Activated CD4-positive, alpha-beta T cell treated with anti-CD3 and anti-CD28 coated beads, Interleukin-2, amount 10 ng/mL, durations not matched to agents 24 days and 14 days (primary cell): ENCODE data around the gene METTL18. TPM values are rescaled to one million over a fixed set of nuclear protein-coding genes. Genes with fewer than 3 reads are reported as not detected.
"Not testable (repeated sequence)": the region's sequence is repeated elsewhere in the genome, so short reads cannot be mapped to it uniquely, and the experiment has no call there.

Experiments
- DNase-seq: peaks from one replicate; pipeline ENCODE4 v3.0.0; 2022
- H3K27ac Mint-ChIP-seq: one replicate; pipeline ENCODE4 v1.8.0; 2022; ENCODE audit warnings: mild to moderate bottlenecking, mixed read lengths
- H3K27me3 Mint-ChIP-seq: one replicate; pipeline ENCODE4 v1.8.0; 2022; ENCODE audit warnings: mixed read lengths
- H3K36me3 Mint-ChIP-seq: one replicate; pipeline ENCODE4 v1.8.0; 2022; ENCODE audit warnings: low read depth, mild to moderate bottlenecking, mixed read lengths
- H3K4me1 Mint-ChIP-seq: one replicate; pipeline ENCODE4 v1.8.0; 2021; ENCODE audit warnings: mixed read lengths
- H3K4me3 Mint-ChIP-seq: one replicate; pipeline ENCODE4 v1.8.0; 2022; ENCODE audit warnings: mild to moderate bottlenecking, moderate library complexity, mixed read lengths
- H3K9me3 Mint-ChIP-seq: one replicate; pipeline ENCODE4 v1.8.0; 2021; ENCODE audit warnings: mixed read lengths
- intact Hi-C: fragments of 100-400 bp; cut with micrococcal nuclease; formaldehyde crosslinking; loops from one replicate; pipeline ENCODE4 v1.15.1; 2023
- total RNA-seq: library from RNA; stranded (reverse); gene quantifications from 2 replicates; pipeline ENCODE4 v1.2.3, GENCODE V29; 2022

Gene METTL18
- 9.3 and 10.3 TPM in 2 replicates for total RNA-seq

DNA sequence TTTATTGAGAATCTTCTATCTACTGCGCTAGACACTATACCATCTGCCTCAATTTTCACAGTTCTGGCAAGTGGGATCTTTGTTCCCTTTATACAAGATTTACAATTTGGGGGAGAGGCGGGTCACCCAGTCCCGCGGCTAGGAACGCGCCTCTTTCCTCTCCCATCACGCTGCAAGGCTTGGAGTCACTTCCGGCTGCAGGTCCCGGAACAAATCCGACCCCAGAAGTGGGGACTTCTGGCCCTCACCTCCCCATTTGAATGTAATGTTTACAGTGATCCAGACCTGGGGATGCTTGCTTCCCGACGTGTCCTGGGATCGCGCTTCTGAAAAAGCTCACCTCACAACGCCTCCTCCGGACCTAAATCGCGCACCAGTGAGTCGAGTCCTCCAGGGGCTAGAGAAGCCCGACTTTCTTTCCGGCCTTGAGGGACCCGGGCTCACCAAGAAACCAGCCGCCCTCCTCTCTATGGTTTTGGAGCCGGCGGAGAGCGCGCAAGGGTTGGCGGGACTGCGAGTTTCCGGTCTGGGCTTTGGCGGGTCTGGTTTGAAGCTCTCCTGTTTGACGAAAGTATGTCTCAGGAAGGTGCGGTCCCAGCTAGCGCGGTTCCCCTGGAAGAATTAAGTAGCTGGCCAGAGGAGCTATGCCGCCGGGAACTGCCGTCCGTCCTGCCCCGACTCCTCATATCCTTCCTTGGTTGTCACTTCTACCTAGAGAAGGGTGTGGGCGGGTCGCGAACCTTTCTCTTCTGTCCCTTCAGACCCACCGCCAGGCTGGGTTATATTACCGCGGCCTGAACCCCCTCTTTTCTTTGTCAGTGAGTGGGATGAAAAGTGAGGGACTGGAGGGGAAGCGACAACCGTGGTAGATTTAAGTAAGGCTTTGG, at the start of gene METTL18:
METTL18 (minus strand) TSS at position 378 of the 887 bp plus-strand sequence. CDS start 1,212 bp downstream, outside the sequence.
- peak; percentile 98 for DNase-seq
- Mint-ChIP-seq H3K4me1 (peaks cover 45% of the 10 kb centered on the region), H3K9me3 (no peaks in the 10 kb centered on the region), H3K4me3 (peak within 1 kb of the TSS; percentile 99), H3K36me3 (peaks cover 39% of the 10 kb centered on the region), H3K27ac (peak within 1 kb of the TSS; percentile 97), H3K27me3 (no peaks in the 10 kb centered on the region)
- intact Hi-C loops: loop anchor here (1.0 to 2.0 kb wide), 8 partner anchors 84 to 426 kb away; partner anchors contain the start of genes BLZF1, F5, KIFAP3 and SELL

DNA sequence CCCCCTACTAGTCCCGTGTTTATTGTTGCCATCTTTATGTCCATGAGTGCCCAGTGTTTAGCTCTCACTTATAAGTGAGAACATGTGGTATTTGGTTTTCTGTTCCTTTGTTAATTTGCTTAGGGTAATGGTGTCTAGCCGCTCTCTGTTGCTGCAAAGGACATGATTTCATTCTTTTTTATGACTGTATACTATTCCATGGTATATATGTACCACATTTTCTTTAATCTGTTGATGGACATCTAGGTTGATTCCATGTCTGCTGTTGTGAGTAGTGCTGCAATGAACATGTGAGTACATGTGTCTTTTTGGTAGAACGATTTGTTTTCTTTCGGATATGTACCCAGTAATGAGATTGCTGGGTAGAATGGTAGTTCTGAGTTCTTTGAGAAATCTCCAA, 44.2 kb upstream of the METTL18 start:
- intact Hi-C loops: no loop called here
- Mint-ChIP-seq H3K4me1 (peaks cover 3% of the 10 kb centered on the region), H3K27ac (no peak overlapping the region), H3K27me3 (no peaks in the 10 kb centered on the region), H3K9me3 (peaks cover 19% of the 10 kb centered on the region), H3K36me3 (peaks cover 60% of the 10 kb centered on the region), H3K4me3 (no peak overlapping the region)
- DNase-seq: no peak

DNA sequence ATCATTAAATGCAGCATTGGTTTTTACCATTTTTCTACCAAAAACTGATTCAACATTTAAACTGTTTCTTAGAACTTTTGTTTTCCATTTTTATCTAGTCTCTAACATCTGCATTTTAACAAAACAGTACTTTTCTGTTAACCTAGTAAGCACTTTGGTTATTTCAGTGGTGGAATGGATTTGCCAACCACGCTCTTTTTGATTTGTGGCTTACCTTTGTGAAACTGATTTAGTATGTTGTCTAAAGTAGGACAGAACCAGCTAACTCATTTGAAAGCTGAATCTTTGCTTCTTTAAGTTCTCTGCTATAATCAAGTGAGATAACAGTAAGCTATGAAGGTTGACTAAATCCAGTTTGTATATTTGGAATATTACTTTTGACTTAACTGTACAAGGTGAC, 41.5 kb upstream of the METTL18 start:
- H3K4me1 Mint-ChIP-seq: no peaks in the 10 kb centered on the region

DNA sequence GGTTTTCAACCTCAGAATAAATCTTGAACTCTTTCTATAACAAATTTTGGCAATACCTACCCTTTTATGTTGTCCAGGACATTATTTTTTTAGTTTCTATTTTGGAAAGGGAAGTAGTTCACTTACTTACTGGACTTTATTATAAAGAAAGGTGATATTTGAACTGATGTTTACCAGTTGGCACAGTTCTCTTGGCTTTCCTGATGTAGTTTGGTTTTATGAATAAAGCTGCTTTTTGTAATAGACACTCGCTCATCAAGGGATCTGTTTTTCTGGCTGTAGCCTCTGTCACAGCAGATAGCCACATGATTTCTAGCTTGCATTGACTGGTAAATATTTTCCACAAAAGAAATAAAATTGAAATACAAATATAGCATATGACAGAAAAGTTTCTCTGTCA, 40.9 kb upstream of the METTL18 start:
- no peak for DNase-seq
- Mint-ChIP-seq H3K4me3 (no peak overlapping the region), H3K4me1 (no peaks in the 10 kb centered on the region), H3K36me3 (peaks cover 57% of the 10 kb centered on the region), H3K27me3 (no peaks in the 10 kb centered on the region), H3K27ac (no peak overlapping the region), H3K9me3 (peaks cover 12% of the 10 kb centered on the region)
- intact Hi-C loops: no loop called here

More for the DNA sequence above, 41.5 kb upstream of the METTL18 start:
- peaks cover 58% of the 10 kb centered on the region for H3K36me3 Mint-ChIP-seq
- DNase-seq: no peak
- intact Hi-C loops: no loop called here
- H3K27me3 Mint-ChIP-seq: no peaks in the 10 kb centered on the region
- H3K9me3 Mint-ChIP-seq: peaks cover 17% of the 10 kb centered on the region
- H3K4me3 Mint-ChIP-seq: no peak overlapping the region
- no peak overlapping the region for H3K27ac Mint-ChIP-seq

DNA sequence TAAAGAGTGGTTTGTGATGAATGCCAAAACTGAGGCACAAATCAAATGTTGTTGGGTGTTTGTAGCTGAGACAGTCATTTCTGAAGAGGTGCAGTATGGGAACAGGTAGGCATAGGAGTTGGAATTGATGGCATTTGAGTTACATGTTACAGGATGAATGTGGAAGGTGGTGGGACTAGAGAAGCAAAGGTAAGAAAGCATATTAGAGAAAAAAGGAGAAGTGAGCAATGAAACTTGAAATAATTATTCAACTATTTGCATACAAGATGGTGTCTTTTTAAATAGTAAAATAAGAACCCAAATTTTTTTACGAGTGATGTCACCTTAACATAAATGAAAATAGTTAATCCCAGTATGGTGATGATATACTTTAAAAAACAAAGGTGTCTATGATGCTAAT, 40.2 kb upstream of the METTL18 start:
- H3K36me3 Mint-ChIP-seq: peaks cover 52% of the 10 kb centered on the region
- peaks cover 8% of the 10 kb centered on the region for H3K9me3 Mint-ChIP-seq
- H3K4me3 Mint-ChIP-seq: no peak overlapping the region
- peak overlapping the region; percentile 10 for H3K27ac Mint-ChIP-seq
- intact Hi-C loops: no loop called here
- no peak for DNase-seq
- H3K27me3 Mint-ChIP-seq: no peaks in the 10 kb centered on the region
- no peaks in the 10 kb centered on the region for H3K4me1 Mint-ChIP-seq

DNA sequence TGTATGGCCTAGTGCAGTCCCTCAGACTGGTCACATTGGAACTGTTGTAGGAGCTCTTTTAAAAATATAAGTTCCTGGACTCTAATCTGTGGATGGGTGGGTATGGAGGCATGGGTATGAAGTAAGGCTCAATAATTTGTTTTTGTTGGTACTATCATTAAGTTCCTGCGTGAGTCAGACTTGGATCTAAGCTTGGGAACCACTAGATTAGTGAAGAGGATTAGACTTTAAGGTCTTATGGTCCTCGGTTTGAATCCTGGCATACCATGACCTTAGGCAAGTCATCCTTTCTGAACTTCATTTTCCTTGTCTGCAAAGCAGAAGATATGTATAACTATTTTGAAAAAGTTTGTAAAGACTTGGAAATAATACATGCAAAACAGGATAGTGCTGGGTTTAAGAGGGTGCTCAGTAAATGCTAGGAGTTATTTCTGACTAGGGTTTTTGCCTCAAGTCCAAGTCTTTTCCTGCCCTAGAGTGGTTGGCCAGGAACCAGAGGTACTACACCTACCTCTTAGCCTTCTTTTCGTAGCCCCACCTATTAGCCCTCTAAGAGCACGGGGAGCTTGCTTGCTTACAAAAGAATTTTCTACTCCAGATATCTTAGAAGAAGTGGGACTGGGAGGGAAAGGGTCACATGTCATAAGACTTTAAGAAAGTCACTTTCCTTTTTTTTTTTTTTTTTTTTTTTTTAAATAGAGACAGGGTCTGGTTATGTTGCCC, 38.6 kb upstream of the METTL18 start:
- no peak overlapping the region for H3K27ac Mint-ChIP-seq
- H3K4me1 Mint-ChIP-seq: no peaks in the 10 kb centered on the region
- H3K36me3 Mint-ChIP-seq: peaks cover 43% of the 10 kb centered on the region
- intact Hi-C loops: no loop called here
- H3K4me3 Mint-ChIP-seq: no peak overlapping the region
- H3K9me3 Mint-ChIP-seq: no peaks in the 10 kb centered on the region
- no peaks in the 10 kb centered on the region for H3K27me3 Mint-ChIP-seq
- no peak for DNase-seq

DNA sequence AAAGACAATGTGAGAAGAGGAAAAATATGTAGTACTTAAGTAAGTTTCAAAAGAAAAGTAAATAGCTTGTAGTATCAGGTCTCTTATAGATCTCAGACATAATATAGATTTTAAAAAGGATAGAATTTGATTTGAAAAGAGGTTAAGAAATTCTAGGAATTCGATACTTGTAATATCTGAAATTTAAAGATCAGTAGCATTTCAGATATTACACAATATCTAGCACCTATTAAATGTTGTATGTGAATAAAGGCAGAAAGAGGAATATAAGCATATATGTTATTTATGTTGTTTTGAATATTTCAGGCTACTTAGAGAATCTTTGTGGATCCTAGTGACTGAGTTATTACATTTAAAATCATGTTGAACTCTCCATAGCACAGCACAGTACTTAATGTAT, 35.0 kb upstream of the METTL18 start:
- no peaks in the 10 kb centered on the region for H3K9me3 Mint-ChIP-seq
- H3K36me3 Mint-ChIP-seq: peaks cover 39% of the 10 kb centered on the region

DNA sequence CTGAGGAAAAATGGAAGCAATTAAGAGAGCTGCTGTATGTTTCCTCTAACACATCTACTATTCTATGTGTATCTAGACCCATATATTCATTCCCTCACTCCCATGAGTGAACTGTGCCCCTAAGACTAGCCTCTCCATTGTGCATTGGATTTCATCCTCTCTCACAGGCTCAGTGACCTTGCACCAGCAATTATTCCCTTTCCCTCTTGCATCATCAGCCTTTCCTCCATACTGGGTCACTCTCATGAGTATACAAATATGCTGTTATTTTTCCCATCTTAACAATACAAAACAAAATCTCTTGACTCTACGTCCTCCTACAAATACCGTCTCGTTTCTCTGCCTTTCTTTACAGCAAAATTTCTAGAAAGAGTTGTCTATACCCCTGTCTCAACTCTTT, 29.4 kb upstream of the METTL18 start:
- Mint-ChIP-seq H3K4me1 (peaks cover 6% of the 10 kb centered on the region), H3K27me3 (no peaks in the 10 kb centered on the region), H3K27ac (no peak overlapping the region), H3K4me3 (no peak overlapping the region), H3K9me3 (no peaks in the 10 kb centered on the region), H3K36me3 (peaks cover 30% of the 10 kb centered on the region)
- no peak for DNase-seq
- intact Hi-C loops: no loop called here

More for the DNA sequence above, 35.0 kb upstream of the METTL18 start:
- H3K27ac Mint-ChIP-seq: no peak overlapping the region
- H3K27me3 Mint-ChIP-seq: no peaks in the 10 kb centered on the region
- DNase-seq: no peak
- intact Hi-C loops: no loop called here
- H3K4me3 Mint-ChIP-seq: no peak overlapping the region
- no peaks in the 10 kb centered on the region for H3K4me1 Mint-ChIP-seq

DNA sequence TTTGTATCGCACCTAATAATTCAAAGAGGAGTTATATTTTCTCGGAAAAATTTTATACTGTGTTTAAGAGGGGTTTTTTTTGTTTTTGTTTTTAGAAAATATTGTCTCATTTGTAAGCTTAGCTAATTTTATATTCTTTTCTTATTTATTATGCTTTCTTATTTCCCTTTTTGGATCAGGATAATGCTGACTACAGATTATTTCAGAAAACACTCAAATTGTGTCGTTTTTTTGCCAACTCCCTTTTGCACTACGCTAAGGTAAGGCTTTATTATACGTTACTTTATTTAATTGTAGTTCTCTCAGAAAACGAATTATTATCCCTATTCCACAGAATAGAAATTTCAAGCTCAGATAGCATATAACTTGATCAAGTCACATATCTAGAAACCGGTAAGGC, 26.8 kb upstream of the METTL18 start:
- intact Hi-C loops: no loop called here
- H3K4me3 Mint-ChIP-seq: no peak overlapping the region
- H3K27me3 Mint-ChIP-seq: no peaks in the 10 kb centered on the region
- H3K27ac Mint-ChIP-seq: no peak overlapping the region
- peaks cover 7% of the 10 kb centered on the region for H3K4me1 Mint-ChIP-seq
- H3K9me3 Mint-ChIP-seq: no peaks in the 10 kb centered on the region
- no peak for DNase-seq
- H3K36me3 Mint-ChIP-seq: peaks cover 30% of the 10 kb centered on the region

DNA sequence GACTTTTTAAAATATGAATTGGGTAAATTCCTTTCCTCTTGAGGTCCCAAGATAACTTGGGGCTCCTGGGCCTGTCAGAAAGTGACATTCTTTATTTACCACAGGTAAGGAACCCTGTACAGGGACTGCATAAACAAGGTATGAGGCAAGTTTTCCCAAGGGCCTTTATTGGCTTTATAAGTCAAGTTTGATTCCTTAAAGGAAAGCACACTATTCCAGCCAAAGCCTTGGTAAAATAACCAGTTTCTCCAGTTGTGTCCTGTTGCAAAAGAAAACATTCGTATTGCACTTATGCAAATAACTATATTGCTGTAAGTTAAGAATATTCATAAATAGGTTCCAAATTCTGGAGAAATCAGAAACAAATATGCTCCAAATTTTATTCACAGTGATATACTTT, 21.9 kb upstream of the METTL18 start:
- intact Hi-C loops: no loop called here
- no peak for DNase-seq
- H3K4me1 Mint-ChIP-seq: peaks cover 5% of the 10 kb centered on the region
- H3K27me3 Mint-ChIP-seq: no peaks in the 10 kb centered on the region
- H3K4me3 Mint-ChIP-seq: no peak overlapping the region
- H3K36me3 Mint-ChIP-seq: peaks cover 37% of the 10 kb centered on the region
- no peak overlapping the region for H3K27ac Mint-ChIP-seq
- H3K9me3 Mint-ChIP-seq: peaks cover 4% of the 10 kb centered on the region

DNA sequence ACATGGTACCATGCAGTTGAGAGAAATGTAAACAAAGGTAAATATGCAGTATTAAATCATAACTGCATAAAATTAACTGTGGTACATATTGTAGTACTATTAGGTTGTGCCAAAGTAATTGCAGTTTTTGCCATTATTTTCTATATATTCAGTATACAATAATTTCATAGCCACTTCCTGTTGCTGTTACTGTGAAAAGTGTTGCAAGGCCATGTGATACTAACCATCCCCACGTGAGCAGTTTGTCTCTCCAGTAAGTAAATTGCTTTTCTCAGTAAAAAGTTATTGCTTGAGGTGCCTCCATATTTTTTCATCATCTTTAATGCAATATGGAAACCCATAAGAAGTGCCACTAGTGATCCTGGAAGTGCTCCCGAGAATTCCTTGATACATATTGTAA, 19.6 kb upstream of the METTL18 start:
- peaks cover 7% of the 10 kb centered on the region for H3K4me1 Mint-ChIP-seq
- no peak overlapping the region for H3K27ac Mint-ChIP-seq
- no peak overlapping the region for H3K4me3 Mint-ChIP-seq
- intact Hi-C loops: no loop called here
- H3K27me3 Mint-ChIP-seq: no peaks in the 10 kb centered on the region
- peaks cover 38% of the 10 kb centered on the region for H3K36me3 Mint-ChIP-seq
- DNase-seq: no peak
- H3K9me3 Mint-ChIP-seq: peaks cover 4% of the 10 kb centered on the region

DNA sequence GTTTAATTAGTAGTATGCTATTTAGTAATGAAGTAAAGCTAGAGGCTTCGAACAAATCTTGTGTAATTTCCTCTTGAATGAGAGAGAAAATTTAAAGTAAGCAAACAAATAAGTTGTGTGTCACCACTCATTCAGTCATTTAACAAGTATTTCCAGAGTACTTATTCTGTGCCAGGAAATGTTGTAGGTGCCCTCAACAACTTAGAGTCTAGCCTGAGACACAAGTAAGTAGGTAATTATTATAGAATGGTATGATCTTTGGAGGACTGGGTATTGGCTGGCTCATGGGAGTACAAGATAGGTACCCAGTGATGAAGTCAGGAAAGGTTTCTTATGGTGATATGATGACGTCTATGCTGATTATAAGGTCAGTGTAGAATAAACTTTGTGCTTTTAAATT, 17.4 kb upstream of the METTL18 start:
- H3K4me1 Mint-ChIP-seq: peaks cover 7% of the 10 kb centered on the region
- peaks cover 39% of the 10 kb centered on the region for H3K36me3 Mint-ChIP-seq
- no peak for DNase-seq
- H3K27me3 Mint-ChIP-seq: no peaks in the 10 kb centered on the region
- H3K9me3 Mint-ChIP-seq: peaks cover 4% of the 10 kb centered on the region
- H3K4me3 Mint-ChIP-seq: no peak overlapping the region
- intact Hi-C loops: no loop called here
- no peak overlapping the region for H3K27ac Mint-ChIP-seq

DNA sequence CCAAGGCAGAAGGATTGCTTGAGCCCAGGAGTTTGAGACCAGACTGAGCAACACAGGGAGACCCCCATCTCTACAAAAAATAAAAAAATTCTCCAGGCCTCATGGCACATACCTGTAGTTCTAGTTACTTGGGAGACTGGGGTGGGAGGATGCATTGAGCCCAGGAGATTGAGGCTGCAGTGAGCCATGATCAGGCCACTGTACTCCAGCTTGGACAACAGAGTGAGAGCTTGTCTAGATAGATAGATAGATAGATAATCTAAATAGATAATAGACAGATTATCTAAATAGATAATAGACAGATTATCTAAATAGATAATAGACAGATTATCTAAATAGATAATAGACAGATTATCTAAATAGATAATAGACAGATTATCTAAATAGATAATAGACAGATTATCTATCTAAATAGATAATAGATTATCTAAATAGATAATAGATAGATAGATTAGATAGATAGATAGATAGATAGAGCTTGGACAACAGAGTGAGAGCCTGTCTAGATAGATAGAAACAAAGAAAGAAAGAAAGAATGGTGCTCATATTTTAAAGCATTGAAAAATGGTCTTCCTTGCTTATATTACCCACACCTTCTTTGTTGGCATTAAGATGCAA, 16.8 kb upstream of the METTL18 start:
- intact Hi-C loops, H3K27me3 Mint-ChIP-seq, DNase-seq, H3K4me1 Mint-ChIP-seq, H3K4me3 Mint-ChIP-seq, H3K9me3 Mint-ChIP-seq, H3K27ac Mint-ChIP-seq: not testable (repeated sequence)
- H3K36me3 Mint-ChIP-seq: peaks cover 41% of the 10 kb centered on the region
